Osteoblast (primary cell): ENCODE results near the gene S100Z. TPM values are rescaled to one million over a fixed set of nuclear protein-coding genes. Genes with fewer than 3 reads are reported as not detected.

Experiments
- DNase-seq: peaks from one replicate; pipeline ENCODE4 v3.0.0; 2011; ENCODE audit warnings: low spot score, mixed read lengths; ENCODE audit not compliant: insufficient read length; ENCODE audit errors: missing footprints
- H2AFZ ChIP-seq: 2 replicates; pipeline ENCODE4 v1.6.0; 2011; ENCODE audit warnings: mild to moderate bottlenecking, low read length
- H3K27ac ChIP-seq: 2 replicates; pipeline ENCODE4 v1.5.1; 2011; ENCODE audit warnings: mild to moderate bottlenecking, low read depth, low read length, moderate library complexity
- H3K27me3 ChIP-seq: 2 replicates; pipeline ENCODE4 v1.6.0; 2012; ENCODE audit warnings: mild to moderate bottlenecking, control low read depth, inconsistent platforms, low read length, moderate library complexity; ENCODE audit not compliant: insufficient read depth
- H3K36me3 ChIP-seq: 2 replicates; pipeline ENCODE4 v1.5.1; 2011; ENCODE audit warnings: mild to moderate bottlenecking, low read length, control low read depth, moderate library complexity; ENCODE audit not compliant: insufficient read depth
- H3K4me1 ChIP-seq: 2 replicates; pipeline ENCODE4 v1.5.1; 2011; ENCODE audit warnings: mild to moderate bottlenecking, low read length, control low read depth, moderate library complexity; ENCODE audit not compliant: insufficient read depth
- H3K4me2 ChIP-seq: 2 replicates; pipeline ENCODE4 v1.6.0; 2011; ENCODE audit warnings: mild to moderate bottlenecking, low read length; ENCODE audit not compliant: insufficient read depth
- H3K4me3 ChIP-seq: fragments of 200-600 bp; sonication (generic); 3 replicates; pipeline ENCODE4 v1.5.1; 2012; ENCODE audit warnings: mild to moderate bottlenecking, low read length, inconsistent platforms; ENCODE audit not compliant: insufficient read depth
- H3K79me2 ChIP-seq: 2 replicates; pipeline ENCODE4 v1.6.0; 2012; ENCODE audit warnings: mild to moderate bottlenecking, low read length, control low read depth, inconsistent platforms; ENCODE audit not compliant: insufficient read depth
- H3K9me3 ChIP-seq: 2 replicates; pipeline ENCODE4 v1.5.1; 2011; ENCODE audit warnings: low read depth, low read length, control low read depth
- H4K20me1 ChIP-seq: 2 replicates; pipeline ENCODE4 v1.6.0; 2012; ENCODE audit warnings: mild to moderate bottlenecking, low read length, control low read depth; ENCODE audit not compliant: insufficient read depth
- CTCF ChIP-seq: IDR thresholded peaks from 2 replicates; pipeline ENCODE4 v1.5.1; 2011; ENCODE audit warnings: mild to moderate bottlenecking, low read depth, low read length, moderate library complexity; ENCODE audit errors: extremely low read depth
- total RNA-seq: library from RNA; depleted of rRNA; stranded (reverse); fragments of >200 nt; gene quantifications from 2 replicates; pipeline ENCODE4 v1.2.3, GENCODE V29; 2012

The S100Z gene
- not detected in 2 replicates for total RNA-seq

GRCh38 chr5:76849419-76850291 is at the start of gene S100Z:
S100Z (plus strand) TSS chr5:76850014; CDS start chr5:76875360, 25,346 bp downstream.
- Histone ChIP-seq H3K4me1 (peaks cover 3% of the 10 kb centered on the region), H3K4me3 (no peak within 1 kb of the TSS), H3K27ac (no peak within 1 kb of the TSS), H3K27me3 (no peaks in the 10 kb centered on the region), H4K20me1 (no peaks in the 10 kb centered on the region), H3K9me3 (no peaks in the 10 kb centered on the region), H3K4me2 (no peak within 1 kb of the TSS), H2AFZ (peak within 1 kb of the TSS; percentile 29), H3K79me2 (no peaks in the 10 kb centered on the region), H3K36me3 (no peaks in the 10 kb centered on the region)
- TF ChIP-seq CTCF: no peak
- DNase-seq: no peak

GRCh38 chr5:76800579-76800978 is 49.2 kb upstream of the S100Z start:
- Histone ChIP-seq H3K27ac (peak overlapping the region; percentile 83), H3K9me3 (no peaks in the 10 kb centered on the region), H2AFZ (no peak overlapping the region), H3K4me3 (no peak overlapping the region), H3K79me2 (no peaks in the 10 kb centered on the region), H3K27me3 (no peaks in the 10 kb centered on the region), H4K20me1 (no peaks in the 10 kb centered on the region), H3K4me1 (peaks cover 17% of the 10 kb centered on the region), H3K4me2 (no peak overlapping the region), H3K36me3 (no peaks in the 10 kb centered on the region)
- peak; percentile 62 for DNase-seq
- no peak for TF ChIP-seq CTCF

DNA sequence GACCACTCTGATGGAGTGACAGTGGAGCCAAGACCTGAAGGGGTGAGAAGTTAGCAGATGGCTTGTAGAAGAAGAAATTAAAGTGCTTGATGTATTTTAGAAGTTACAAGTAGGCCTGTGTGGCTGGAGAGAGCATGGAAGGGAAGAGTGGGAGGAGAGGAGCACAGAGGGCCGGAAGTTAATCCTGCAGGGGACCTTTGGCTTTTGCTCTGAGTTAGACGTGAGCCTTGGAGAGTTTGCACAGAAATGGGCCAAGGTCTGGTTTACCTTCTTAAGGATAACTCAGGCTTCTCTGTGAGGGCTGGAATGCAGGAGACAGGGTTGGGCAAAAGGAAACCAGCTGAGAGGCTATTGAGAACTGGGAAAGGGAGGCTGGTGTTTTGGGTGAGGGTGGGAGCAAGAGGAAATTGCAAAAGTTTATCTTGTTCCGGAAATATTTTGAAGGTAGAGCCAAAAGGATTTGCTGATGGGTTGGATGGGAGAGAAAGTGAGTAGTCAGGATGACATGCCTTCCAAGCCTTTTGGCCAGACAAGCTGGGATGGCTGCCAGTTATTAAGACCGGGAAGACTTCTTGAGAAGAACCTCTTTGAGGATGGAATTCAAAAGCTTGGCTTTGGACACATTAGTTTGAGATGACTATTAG is 48.5 kb upstream of the S100Z start:
- H2AFZ ChIP-seq: no peak overlapping the region
- peak overlapping the region; percentile 45 for H3K4me2 ChIP-seq
- H3K79me2 ChIP-seq: no peaks in the 10 kb centered on the region
- H3K36me3 ChIP-seq: no peaks in the 10 kb centered on the region
- TF ChIP-seq CTCF: no peak
- DNase-seq: peak; percentile 62
- peaks cover 22% of the 10 kb centered on the region for H3K4me1 ChIP-seq
- H3K9me3 ChIP-seq: no peaks in the 10 kb centered on the region
- H3K4me3 ChIP-seq: no peak overlapping the region
- no peaks in the 10 kb centered on the region for H4K20me1 ChIP-seq
- peak overlapping the region; percentile 83 for H3K27ac ChIP-seq
- no peaks in the 10 kb centered on the region for H3K27me3 ChIP-seq

GRCh38 chr5:76801803-76802195 is 48.0 kb upstream of the S100Z start:
- peak overlapping the region; percentile 83 for H3K27ac ChIP-seq
- no peaks in the 10 kb centered on the region for H3K27me3 ChIP-seq
- no peaks in the 10 kb centered on the region for H3K36me3 ChIP-seq
- H3K4me3 ChIP-seq: no peak overlapping the region
- peaks cover 25% of the 10 kb centered on the region for H3K4me1 ChIP-seq
- peak overlapping the region; percentile 45 for H3K4me2 ChIP-seq
- DNase-seq: no peak
- H4K20me1 ChIP-seq: no peaks in the 10 kb centered on the region
- no peak overlapping the region for H2AFZ ChIP-seq
- H3K9me3 ChIP-seq: no peaks in the 10 kb centered on the region
- no peaks in the 10 kb centered on the region for H3K79me2 ChIP-seq
- TF ChIP-seq CTCF: no peak
